ENCODE data around the gene COQ2.
A peak's percentile ranks its signal among the peaks of the same experiment; 100 is the strongest.
"Not testable (repeated sequence)": the region's sequence is repeated elsewhere in the genome, so short reads cannot be mapped to it uniquely, and the experiment has no call there.

Gene COQ2

GRCh38 chr4:83285055-83285407, 433 bp upstream of the COQ2 start:
- no peak for DNase-seq (ENCODE audit: low read depth in 1 of 2, low spot score in 1 of 2)

GRCh38 chr4:83283181-83283580, 1.4 kb downstream of the COQ2 start:
- DNase-seq (ENCODE audit: low read depth in 1 of 2, low spot score in 1 of 2): no peak

GRCh38 chr4:83282049-83282535, 2.5 kb downstream of the COQ2 start:
- DNase-seq (ENCODE audit: low read depth in 1 of 2, low spot score in 1 of 2): peak in 1 of 2 donors; percentile 56

- no peak for DNase-seq (ENCODE audit: low read depth in 1 of 2, low spot score in 1 of 2)
Observed at GRCh38 chr4:83281307-83281706, 3.3 kb downstream of the COQ2 start.

GRCh38 chr4:83276299-83277040, 8.1 kb downstream of the COQ2 start:
- DNase-seq (ENCODE audit: low read depth in 1 of 2, low spot score in 1 of 2): no peak

- DNase-seq (ENCODE audit: low read depth in 1 of 2, low spot score in 1 of 2): not testable (repeated sequence)
Observed at GRCh38 chr4:83273926-83274325, 10.7 kb downstream of the COQ2 start.

GRCh38 chr4:83272900-83273299, 11.7 kb downstream of the COQ2 start:
- no peak for DNase-seq (ENCODE audit: low read depth in 1 of 2, low spot score in 1 of 2)

GRCh38 chr4:83269256-83269655, 15.3 kb downstream of the COQ2 start:
- no peak for DNase-seq (ENCODE audit: low read depth in 1 of 2, low spot score in 1 of 2)

- DNase-seq (ENCODE audit: low read depth in 1 of 2, low spot score in 1 of 2): no peak
Observed at GRCh38 chr4:83268491-83268890, 16.1 kb downstream of the COQ2 start.

GRCh38 chr4:83267830-83268475, 16.6 kb downstream of the COQ2 start:
- DNase-seq (ENCODE audit: low read depth in 1 of 2, low spot score in 1 of 2): no peak

GRCh38 chr4:83267121-83267829, 17.3 kb downstream of the COQ2 start:
- DNase-seq (ENCODE audit: low read depth in 1 of 2, low spot score in 1 of 2): no peak

- no peak for DNase-seq (ENCODE audit: low read depth in 1 of 2, low spot score in 1 of 2)
Observed at GRCh38 chr4:83266689-83267088, 17.9 kb downstream of the COQ2 start.

- no peak for DNase-seq (ENCODE audit: low read depth in 1 of 2, low spot score in 1 of 2)
Observed at GRCh38 chr4:83263106-83263505, 21.5 kb downstream of the COQ2 start.

- no peak for DNase-seq (ENCODE audit: low read depth in 1 of 2, low spot score in 1 of 2)
Observed at GRCh38 chr4:83262682-83263081, 21.9 kb downstream of the COQ2 start.

- DNase-seq (ENCODE audit: low read depth in 1 of 2, low spot score in 1 of 2): no peak
Observed at GRCh38 chr4:83261307-83261706, 23.3 kb downstream of the COQ2 start.

GRCh38 chr4:83259586-83259985, 25.0 kb downstream of the COQ2 start:
- no peak for DNase-seq (ENCODE audit: low read depth in 1 of 2, low spot score in 1 of 2)

GRCh38 chr4:83258461-83258860, 26.1 kb downstream of the COQ2 start:
- DNase-seq (ENCODE audit: low read depth in 1 of 2, low spot score in 1 of 2): no peak

GRCh38 chr4:83257811-83258210, 26.8 kb downstream of the COQ2 start:
- no peak for DNase-seq (ENCODE audit: low read depth in 1 of 2, low spot score in 1 of 2)

- no peak for DNase-seq (ENCODE audit: low read depth in 1 of 2, low spot score in 1 of 2)
Observed at GRCh38 chr4:83255584-83255983, 29.0 kb downstream of the COQ2 start.

- DNase-seq (ENCODE audit: low read depth in 1 of 2, low spot score in 1 of 2): peak; percentile 29 to 62
Observed at GRCh38 chr4:83252782-83253405, 31.7 kb downstream of the COQ2 start.

GRCh38 chr4:83251447-83251830, 33.2 kb downstream of the COQ2 start:
- no peak for DNase-seq (ENCODE audit: low read depth in 1 of 2, low spot score in 1 of 2)
